Endothelial cell of umbilical vein (primary cell): ENCODE results near the gene SIPA1L3. TPM values are rescaled to one million over a fixed set of nuclear protein-coding genes. Genes with fewer than 3 reads are reported as not detected.

Experiments
- BruUV-seq: library from RNA; stranded (reverse); fragments of 400-500 nt; replicated peaks from 2 replicates; lab custom pipeline; 2021; lab: Mats Ljungman, UMichigan
- CTCF ChIA-PET: fragments of 300-600, 350-600 bp; sonication (Branson Sonifier 250); formaldehyde crosslinking; loops from one replicate; lab custom pipeline; 2021; ENCODE audit warnings: antibody characterized with exemption, inconsistent platforms; lab: Charles Lee
- POLR2A ChIA-PET: fragments of 300-600, 350-600 bp; sonication (Branson Sonifier 250); formaldehyde crosslinking; loops from one replicate; lab custom pipeline; 2021; ENCODE audit warnings: antibody characterized with exemption, inconsistent platforms; lab: Charles Lee
- DNase-seq: peaks from one replicate; pipeline ENCODE4 v3.0.0-alpha.2; 2011; ENCODE audit warnings: low read depth, low spot score
- FAIRE-seq: peaks from 2 replicates; lab custom pipeline; 2011; peaks lifted over from hg19 to GRCh38; lab: Jason Lieb, UNC
- H2AFZ ChIP-seq: 2 replicates; pipeline ENCODE4 v1.6.0; 2012; ENCODE audit warnings: low read depth, low read length, control low read depth, inconsistent platforms
- H3K27ac ChIP-seq: 2 replicates; pipeline ENCODE4 v1.5.1; 2011; ENCODE audit warnings: low read depth, mild to moderate bottlenecking, control low read depth, low read length, moderate library complexity; ENCODE audit not compliant: insufficient read depth
- H3K27me3 ChIP-seq, 2 experiments: 2 replicates each; pipeline versions ENCODE4 v1.6.0 to v1.6.1; 2011; ENCODE audit warnings: low read length in 2 of 2, mixed read lengths in 1 of 2; ENCODE audit not compliant: control insufficient read depth in 2 of 2, insufficient read depth in 2 of 2
- H3K36me3 ChIP-seq, 2 experiments: 2 replicates in 1 of 2; 3 replicates in 1 of 2; pipeline ENCODE4 v1.5.1; 2011; ENCODE audit warnings: low read length in 2 of 2, mild to moderate bottlenecking in 1 of 2, moderate library complexity in 1 of 2; ENCODE audit not compliant: control insufficient read depth in 2 of 2, insufficient read depth in 2 of 2; ENCODE audit errors: extremely low read depth in 1 of 2
- H3K4me1 ChIP-seq: 3 replicates; pipeline ENCODE4 v1.5.1; 2011; ENCODE audit warnings: mild to moderate bottlenecking, low read length; ENCODE audit not compliant: control insufficient read depth, insufficient read depth; ENCODE audit errors: extremely low read depth
- H3K4me2 ChIP-seq: 2 replicates; pipeline ENCODE4 v1.6.1; 2011; ENCODE audit warnings: low read length, control low read depth, mixed read lengths; ENCODE audit not compliant: insufficient read depth
- H3K4me3 ChIP-seq, 3 experiments: fragments of 200-600 bp in 1 of 3; sonication (generic), shearing (Covaris generic) in 1 of 3; replicated peaks in 1 of 3; 2 replicates each; pipeline ENCODE4 v1.5.1; 2011 to 2016; ENCODE audit warnings: control low read depth in 3 of 3, low read length in 3 of 3, mild to moderate bottlenecking in 2 of 3, inconsistent platforms in 1 of 3, low read depth in 1 of 3, moderate library complexity in 1 of 3; ENCODE audit not compliant: insufficient read depth in 1 of 3
- H3K79me2 ChIP-seq: 2 replicates; pipeline ENCODE4 v1.6.0; 2012; ENCODE audit warnings: low read length, inconsistent platforms; ENCODE audit not compliant: control insufficient read depth, insufficient read depth
- H3K9ac ChIP-seq: replicated peaks from 2 replicates; pipeline ENCODE3; 2011; ENCODE audit warnings: low read length, control low read depth; ENCODE audit not compliant: insufficient read depth; ENCODE audit errors: extremely low read depth
- H3K9me1 ChIP-seq: replicated peaks from 3 replicates; pipeline ENCODE4 v1.6.0; 2011; ENCODE audit warnings: mild to moderate bottlenecking, low read length; ENCODE audit not compliant: control insufficient read depth, insufficient read depth; ENCODE audit errors: extremely low read depth
- H3K9me3 ChIP-seq: replicated peaks from 2 replicates; pipeline ENCODE4 v1.5.1; 2012; ENCODE audit warnings: low read length, inconsistent platforms; ENCODE audit not compliant: control insufficient read depth, insufficient read depth
- H4K20me1 ChIP-seq: replicated peaks from 2 replicates; pipeline ENCODE3; 2011; ENCODE audit warnings: mild to moderate bottlenecking, low read length; ENCODE audit not compliant: control insufficient read depth, insufficient read depth; ENCODE audit errors: extremely low read depth
- CTCF ChIP-seq, 2 donors: IDR thresholded peaks; 1 replicate in 1 of 2; 2 replicates in 1 of 2; pipeline ENCODE4 v1.5.1; 2011; ENCODE audit warnings: low read length in 2 of 2, mild to moderate bottlenecking in 2 of 2, moderate library complexity in 2 of 2, control low read depth in 1 of 2, inconsistent platforms in 1 of 2, low read depth in 1 of 2; ENCODE audit not compliant: insufficient read depth in 1 of 2; ENCODE audit errors: extremely low read depth in 1 of 2
- FOS ChIP-seq: IDR thresholded peaks from 2 replicates; pipeline ENCODE4 v1.6.1; 2011; ENCODE audit warnings: mild to moderate bottlenecking, low read length, moderate library complexity, borderline replicate concordance; ENCODE audit not compliant: insufficient read depth
- GATA2 ChIP-seq: IDR thresholded peaks from 2 replicates; pipeline ENCODE4 v1.7.0; 2011; ENCODE audit warnings: low read depth, mild to moderate bottlenecking, moderate library complexity, mixed read lengths, low read length; ENCODE audit not compliant: insufficient read length, insufficient read depth
- JUN ChIP-seq: IDR thresholded peaks from 2 replicates; pipeline ENCODE4 v1.6.1; 2011; ENCODE audit warnings: borderline replicate concordance, low read depth; ENCODE audit not compliant: insufficient read length, insufficient read depth
- MYC ChIP-seq: IDR thresholded peaks from one replicate; pipeline ENCODE4 v1.6.1; 2011; ENCODE audit warnings: mild to moderate bottlenecking, low read depth, low read length
- POLR2A ChIP-seq: IDR thresholded peaks from 2 replicates; pipeline ENCODE4 v1.6.1; 2012; ENCODE audit warnings: low read depth, mild to moderate bottlenecking, control low read depth, low read length
- POLR2AphosphoS5 ChIP-seq: IDR thresholded peaks from 2 replicates; pipeline ENCODE4 v1.6.1; 2012; ENCODE audit warnings: low read depth, mild to moderate bottlenecking, control low read depth, low read length, moderate library complexity; ENCODE audit not compliant: insufficient read depth
- dilution Hi-C: fragments of 300-500 bp; cut with MboI; formaldehyde crosslinking; loops from one replicate; pipeline ENCODE4 v1.15.0; 2019; ENCODE audit warnings: low sequenced_read_pairs; ENCODE audit not compliant: extremely low pct_ligation_motif_present
- intact Hi-C: fragments of 100-400 bp; cut with micrococcal nuclease; formaldehyde crosslinking; loops from one replicate; pipeline ENCODE4 v1.10.0; 2022
- polyA plus RNA-seq, 4 experiments: library from polyadenylated mRNA; depleted of rRNA in 3 of 4; stranded (reverse) in 3 of 4; unstranded in 1 of 4; fragments of >200 nt; gene quantifications; 2 replicates each; pipeline versions ENCODE4 v1.2.1 to v1.2.3, GENCODE V29; 2011 to 2012; ENCODE audit warnings: missing spikeins in 1 of 4
- total RNA-seq: library from RNA; stranded (reverse); gene quantifications from 2 replicates; pipeline ENCODE4 v1.2.3, GENCODE V29; 2021

SIPA1L3 gene
- total and polyA plus RNA-seq, 2 donors (not counting 3 experiments of a cell fraction or from before 2014, with no cell fraction given), result 14.2 to 47.2 TPM

- Histone ChIP-seq H3K4me1 (peaks cover 3% of the 10 kb centered on the region), H4K20me1 (no peaks in the 10 kb centered on the region), H3K27me3 (no peaks in the 10 kb centered on the region), H3K36me3 (no peaks in the 10 kb centered on the region), H3K79me2 (peaks cover 16% of the 10 kb centered on the region), H3K9ac (no peak overlapping the region), H3K4me3 (no peak overlapping the region), H2AFZ (no peak overlapping the region), H3K27ac (no peak overlapping the region), H3K9me3 (no peaks in the 10 kb centered on the region), H3K4me2 (no peak overlapping the region), H3K9me1 (no peaks in the 10 kb centered on the region)
- dilution Hi-C loops, result no loop called here
- TF ChIP-seq POLR2A, result no peak
- no peak for TF ChIP-seq FOS
- TF ChIP-seq GATA2, result no peak
- POLR2A ChIA-PET, result no interaction called here
- CTCF ChIA-PET, result interaction anchor here (1.4 to 8.0 kb wide), 4 partner anchors 18 to 140 kb away, joined by 6 to 145 read pairs (median 14); partner anchors contain the start of genes SIPA1L3 and WDR87
- FAIRE-seq, result no peak
- no peak for DNase-seq
- intact Hi-C loops, result loop anchor here (1.0 kb wide), 4 partner anchors 40 to 141 kb away; partner anchors contain the start of gene SIPA1L3
- BruUV-seq, result no TSS peak
Measured at GRCh38 chr19:38043649-38044144, 136.7 kb downstream of the SIPA1L3 start.

DNA sequence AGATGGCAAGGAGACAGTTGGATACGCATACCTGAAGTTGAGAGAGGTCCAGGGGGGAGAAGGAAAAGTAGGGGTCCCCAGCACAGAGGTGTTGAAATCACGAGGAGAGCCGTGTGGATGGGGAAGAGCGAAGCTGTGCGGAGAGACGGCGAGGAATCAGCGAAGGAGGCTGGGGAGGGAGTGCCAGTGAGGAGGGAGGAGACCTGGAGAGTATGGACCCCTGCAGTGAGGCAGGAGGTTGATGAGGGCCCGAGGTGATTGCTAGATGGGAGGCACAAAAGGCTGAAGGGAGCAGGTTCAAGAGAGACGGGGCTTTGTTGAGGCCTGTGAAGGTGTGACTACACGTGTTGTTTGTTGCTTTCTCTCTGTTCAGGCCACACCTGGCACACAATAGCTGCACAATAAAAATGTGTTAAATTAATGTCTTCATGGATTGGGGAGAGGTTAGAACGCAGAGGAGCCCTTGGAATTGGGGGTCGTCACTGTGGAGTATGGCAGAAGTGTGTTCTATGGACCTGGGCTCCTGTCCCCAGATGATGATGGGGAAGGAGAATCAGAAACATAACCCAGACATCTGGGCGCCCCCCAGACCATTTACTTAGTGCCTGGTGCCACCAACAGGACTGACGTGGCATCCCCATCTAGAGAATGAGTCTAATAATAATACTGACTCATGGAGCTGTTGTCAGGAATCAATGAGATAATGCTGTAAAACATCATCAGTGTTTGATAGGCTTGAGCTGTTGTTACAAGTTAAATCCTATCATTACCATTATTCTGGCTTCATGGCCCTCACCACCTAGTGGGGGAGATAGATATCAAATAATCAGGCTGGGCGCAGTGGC, 137.5 kb downstream of the SIPA1L3 start:
- CTCF ChIA-PET, result interaction anchor here (0.5 to 8.0 kb wide), 14 partner anchors 11 to 146 kb away, joined by 3 to 145 read pairs (median 4); partner anchors contain the start of genes SIPA1L3 and WDR87
- POLR2A ChIA-PET, result no interaction called here
- intact Hi-C loops, result loop anchor here (1.0 kb wide), 4 partner anchors 41 to 142 kb away; partner anchors contain the start of gene SIPA1L3
- peak; percentile 27 for DNase-seq
- peaks cover 3% of the 10 kb centered on the region for H3K4me1 ChIP-seq
- H3K4me3 ChIP-seq, result no peak overlapping the region
- no peak overlapping the region for H3K9ac ChIP-seq
- no TSS peak for BruUV-seq
- H3K79me2 ChIP-seq, result peaks cover 17% of the 10 kb centered on the region
- peak overlapping the region; percentile 48 for H3K27ac ChIP-seq
- H3K4me2 ChIP-seq, result no peak overlapping the region
- H3K27me3 ChIP-seq, result no peaks in the 10 kb centered on the region
- no peaks in the 10 kb centered on the region for H3K9me3 ChIP-seq
- FAIRE-seq, result peak; percentile 57
- no peaks in the 10 kb centered on the region for H4K20me1 ChIP-seq
- TF ChIP-seq JUN (no peak), CTCF (IDR thresholded peaks at IDR 0.05; ENCODE audit: extremely low read depth in 1 of 2, insufficient read depth in 1 of 2, low read depth in 1 of 2, low read length in 2 of 2) (peak in 1 of 2 donors; percentile 32), MYC (no peak), POLR2AphosphoS5 (no peak)
- H3K9me1 ChIP-seq, result no peaks in the 10 kb centered on the region
- no peaks in the 10 kb centered on the region for H3K36me3 ChIP-seq
- H2AFZ ChIP-seq, result no peak overlapping the region
- dilution Hi-C loops, result no loop called here
